SK-N-SH treated with all-trans-retinoic acid at 6 μM for 48 hours (cell line): ENCODE results near the gene ZFP64.

ENCODE experiments used
- BACH2 ChIP-seq: fragments of 250-450 bp; sonication (Bioruptor Pico); IDR thresholded peaks from 2 replicates; pipeline ENCODE4 v1.9.0; 2021; ENCODE audit warnings: mild to moderate bottlenecking, borderline replicate concordance
- OSR1 ChIP-seq: fragments of 250-450 bp; sonication (Bioruptor Pico); IDR thresholded peaks from 2 replicates; pipeline ENCODE4 v1.8.0; 2022; ENCODE audit warnings: moderate library complexity, mild to moderate bottlenecking, inconsistent platforms
- ZFP30 ChIP-seq: fragments of 450-650 bp; formaldehyde crosslinking; IDR thresholded peaks from 2 replicates; pipeline ENCODE4 v1.5.0; 2022; ENCODE audit warnings: mild to moderate bottlenecking, moderate library complexity
- ZNF8 ChIP-seq: fragments of 450-650 bp; formaldehyde crosslinking; IDR thresholded peaks from 2 replicates; pipeline ENCODE4 v1.5.0; 2020; ENCODE audit warnings: mild to moderate bottlenecking, moderate library complexity
- TF ChIP-seq, protein P1 (sequence below): fragments of 250-450 bp; sonication (Bioruptor Pico); IDR thresholded peaks from 2 replicates; pipeline ENCODE4 v1.8.0; 2020; ENCODE audit warnings: mild to moderate bottlenecking, moderate library complexity, borderline replicate concordance
- TF ChIP-seq, protein P2 (sequence below): fragments of 250-450 bp; sonication (Bioruptor Pico); IDR thresholded peaks from 2 replicates; pipeline ENCODE4 v1.5.0; 2020; ENCODE audit warnings: mild to moderate bottlenecking, moderate library complexity

DNA sequence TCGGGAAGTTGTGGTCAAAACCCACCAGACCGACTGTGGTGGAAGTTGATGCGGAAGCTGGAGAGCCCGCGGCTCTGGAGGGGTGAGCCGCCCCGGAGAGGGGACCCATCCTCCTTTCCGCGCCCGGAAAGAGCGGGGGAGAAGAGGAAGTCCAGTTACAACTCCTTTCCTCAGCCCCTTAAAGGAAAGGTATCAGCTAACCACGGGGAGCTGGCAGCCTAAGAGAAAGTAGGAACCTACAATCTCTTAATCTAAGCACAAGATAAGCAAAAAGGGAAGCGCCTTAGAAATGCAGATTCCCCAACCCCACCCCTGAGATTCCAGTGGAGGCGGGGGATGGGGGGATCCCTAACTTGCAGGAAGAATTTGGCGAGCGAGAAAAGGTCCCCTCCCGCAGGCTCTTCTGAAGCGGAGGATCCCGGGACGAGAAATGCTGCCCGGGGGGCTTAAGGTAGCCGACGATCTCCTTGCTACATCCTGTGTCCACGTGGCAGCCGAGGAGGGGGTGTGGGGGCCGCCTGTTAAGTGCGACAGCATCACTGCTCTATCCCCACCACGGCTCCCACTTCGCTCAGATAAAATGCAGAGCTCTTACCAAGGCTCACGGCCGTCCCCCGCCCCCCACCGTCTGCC, 87.5 kb downstream of the ZFP64 start:
- TF ChIP-seq, protein P1, sequence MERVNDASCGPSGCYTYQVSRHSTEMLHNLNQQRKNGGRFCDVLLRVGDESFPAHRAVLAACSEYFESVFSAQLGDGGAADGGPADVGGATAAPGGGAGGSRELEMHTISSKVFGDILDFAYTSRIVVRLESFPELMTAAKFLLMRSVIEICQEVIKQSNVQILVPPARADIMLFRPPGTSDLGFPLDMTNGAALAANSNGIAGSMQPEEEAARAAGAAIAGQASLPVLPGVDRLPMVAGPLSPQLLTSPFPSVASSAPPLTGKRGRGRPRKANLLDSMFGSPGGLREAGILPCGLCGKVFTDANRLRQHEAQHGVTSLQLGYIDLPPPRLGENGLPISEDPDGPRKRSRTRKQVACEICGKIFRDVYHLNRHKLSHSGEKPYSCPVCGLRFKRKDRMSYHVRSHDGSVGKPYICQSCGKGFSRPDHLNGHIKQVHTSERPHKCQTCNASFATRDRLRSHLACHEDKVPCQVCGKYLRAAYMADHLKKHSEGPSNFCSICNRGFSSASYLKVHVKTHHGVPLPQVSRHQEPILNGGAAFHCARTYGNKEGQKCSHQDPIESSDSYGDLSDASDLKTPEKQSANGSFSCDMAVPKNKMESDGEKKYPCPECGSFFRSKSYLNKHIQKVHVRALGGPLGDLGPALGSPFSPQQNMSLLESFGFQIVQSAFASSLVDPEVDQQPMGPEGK: no peak
- TF ChIP-seq ZFP30 (CRISPR knock-in tag): no peak
- TF ChIP-seq ZNF8 (CRISPR knock-in tag): no peak
- no peak for TF ChIP-seq BACH2
- TF ChIP-seq OSR1: no peak
- TF ChIP-seq, protein P2, sequence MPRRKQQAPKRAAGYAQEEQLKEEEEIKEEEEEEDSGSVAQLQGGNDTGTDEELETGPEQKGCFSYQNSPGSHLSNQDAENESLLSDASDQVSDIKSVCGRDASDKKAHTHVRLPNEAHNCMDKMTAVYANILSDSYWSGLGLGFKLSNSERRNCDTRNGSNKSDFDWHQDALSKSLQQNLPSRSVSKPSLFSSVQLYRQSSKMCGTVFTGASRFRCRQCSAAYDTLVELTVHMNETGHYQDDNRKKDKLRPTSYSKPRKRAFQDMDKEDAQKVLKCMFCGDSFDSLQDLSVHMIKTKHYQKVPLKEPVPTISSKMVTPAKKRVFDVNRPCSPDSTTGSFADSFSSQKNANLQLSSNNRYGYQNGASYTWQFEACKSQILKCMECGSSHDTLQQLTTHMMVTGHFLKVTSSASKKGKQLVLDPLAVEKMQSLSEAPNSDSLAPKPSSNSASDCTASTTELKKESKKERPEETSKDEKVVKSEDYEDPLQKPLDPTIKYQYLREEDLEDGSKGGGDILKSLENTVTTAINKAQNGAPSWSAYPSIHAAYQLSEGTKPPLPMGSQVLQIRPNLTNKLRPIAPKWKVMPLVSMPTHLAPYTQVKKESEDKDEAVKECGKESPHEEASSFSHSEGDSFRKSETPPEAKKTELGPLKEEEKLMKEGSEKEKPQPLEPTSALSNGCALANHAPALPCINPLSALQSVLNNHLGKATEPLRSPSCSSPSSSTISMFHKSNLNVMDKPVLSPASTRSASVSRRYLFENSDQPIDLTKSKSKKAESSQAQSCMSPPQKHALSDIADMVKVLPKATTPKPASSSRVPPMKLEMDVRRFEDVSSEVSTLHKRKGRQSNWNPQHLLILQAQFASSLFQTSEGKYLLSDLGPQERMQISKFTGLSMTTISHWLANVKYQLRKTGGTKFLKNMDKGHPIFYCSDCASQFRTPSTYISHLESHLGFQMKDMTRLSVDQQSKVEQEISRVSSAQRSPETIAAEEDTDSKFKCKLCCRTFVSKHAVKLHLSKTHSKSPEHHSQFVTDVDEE: no peak
